GM18867 (cell line): ENCODE measurements around the gene ACADS.

Experiments used
- ATAC-seq: cut with Tn5 transposase; IDR thresholded peaks from one replicate; pipeline ENCODE4 v1.9.1; 2021; ENCODE audit warnings: mild to moderate bottlenecking, moderate library complexity; ENCODE audit not compliant: unreplicated experiment

ACADS gene

DNA sequence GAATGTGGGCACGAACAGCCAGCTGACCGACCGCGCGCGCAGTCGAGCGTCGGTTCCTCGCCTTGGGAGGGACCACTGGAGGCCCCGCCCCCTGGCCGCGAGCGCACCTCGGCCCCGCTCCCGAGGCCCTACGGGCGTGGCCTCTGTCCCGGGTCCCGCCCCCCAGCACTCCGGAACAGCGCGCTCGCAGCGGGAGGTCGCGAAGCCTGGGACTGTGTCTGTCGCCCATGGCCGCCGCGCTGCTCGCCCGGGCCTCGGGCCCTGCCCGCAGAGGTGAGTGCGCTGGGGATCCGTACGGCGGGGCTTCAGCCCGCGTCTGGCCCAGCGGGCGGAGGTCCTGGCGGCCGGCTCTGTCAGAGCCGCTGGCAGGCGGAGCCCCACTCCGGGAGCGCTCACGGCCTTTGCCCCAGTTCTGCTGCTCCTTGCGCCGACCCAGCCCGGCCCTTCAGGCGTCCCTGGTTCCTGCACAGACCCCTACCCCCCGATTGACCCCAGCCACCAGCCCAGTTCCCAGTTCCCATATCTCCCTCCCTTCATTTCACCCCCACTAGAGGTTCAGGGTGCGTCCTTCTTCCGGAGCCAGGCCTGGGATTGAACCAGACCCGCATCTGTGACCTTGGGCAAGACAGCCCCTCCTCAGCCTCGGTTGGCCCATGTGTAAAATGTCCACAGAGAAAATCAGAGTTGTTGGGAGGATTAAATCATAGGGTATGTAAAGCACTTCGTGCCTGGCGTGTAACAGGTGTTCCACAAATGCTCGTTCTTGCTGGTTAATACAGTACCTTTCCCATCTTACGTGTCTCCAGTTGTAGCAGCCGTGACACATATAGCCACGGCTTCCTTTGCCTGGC lies at the start of gene ACADS:
Gene ACADS (plus strand): TSS at position 168 of the 851 bp plus-strand sequence. CDS start 60 bp downstream, at position 228.
- ATAC-seq, result peak; percentile 94

DNA sequence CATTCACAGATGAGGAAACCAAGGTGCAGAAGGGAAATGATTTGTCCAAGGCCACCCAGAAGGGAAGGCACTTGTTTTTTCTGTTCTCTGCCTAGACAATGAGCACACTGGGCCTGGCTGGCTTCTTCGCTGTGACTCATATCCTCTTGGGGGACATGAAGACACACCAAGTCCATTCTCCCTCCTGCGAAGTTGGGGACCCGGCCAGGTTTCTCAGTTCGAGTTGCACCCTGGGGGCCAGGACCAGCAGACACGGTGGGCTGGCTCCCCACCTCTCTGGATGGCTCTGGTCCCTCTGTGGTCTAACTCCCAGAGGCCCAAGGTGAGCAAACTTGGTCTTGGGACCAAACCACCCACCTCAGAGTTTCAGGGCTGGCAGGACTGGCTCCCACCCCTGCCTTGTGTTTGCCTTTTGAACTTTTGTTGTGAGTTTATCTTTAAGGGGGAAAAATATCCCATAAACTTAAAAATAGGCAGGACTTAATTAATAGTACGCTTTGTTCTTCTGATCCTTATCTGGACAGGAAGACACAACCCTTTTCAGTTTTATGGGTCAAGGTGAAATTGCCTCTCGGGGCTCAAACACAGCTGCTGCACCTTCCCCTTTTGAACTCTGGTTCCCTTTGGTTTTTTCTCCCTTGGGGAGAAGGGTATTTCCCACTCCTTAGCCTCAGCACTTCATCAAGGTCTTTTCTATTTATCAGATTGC lies 47.7 kb upstream of the ACADS start:
- no peak for ATAC-seq

DNA sequence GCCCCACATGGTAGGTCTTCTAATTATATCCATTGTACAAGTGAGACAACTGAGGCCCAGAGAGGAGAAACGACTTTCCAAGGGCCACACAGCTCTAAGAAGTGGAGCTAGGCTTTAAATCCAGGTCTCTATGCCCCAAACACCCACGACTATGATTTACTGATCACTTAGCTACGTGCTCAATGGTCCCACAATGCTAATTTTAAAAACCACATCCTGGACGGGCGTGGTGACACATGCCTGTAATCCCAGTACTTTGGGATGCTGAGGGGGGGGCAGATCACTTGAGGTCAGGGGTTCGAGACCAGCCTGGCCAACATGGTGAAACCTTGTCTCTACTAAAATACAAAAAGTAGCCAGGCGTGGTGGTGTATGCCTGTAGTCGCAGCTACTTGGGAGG lies 47.1 kb upstream of the ACADS start:
- no peak for ATAC-seq

GRCh38 chr12:120680165-120680738 lies 45.4 kb upstream of the ACADS start:
- no peak for ATAC-seq

DNA sequence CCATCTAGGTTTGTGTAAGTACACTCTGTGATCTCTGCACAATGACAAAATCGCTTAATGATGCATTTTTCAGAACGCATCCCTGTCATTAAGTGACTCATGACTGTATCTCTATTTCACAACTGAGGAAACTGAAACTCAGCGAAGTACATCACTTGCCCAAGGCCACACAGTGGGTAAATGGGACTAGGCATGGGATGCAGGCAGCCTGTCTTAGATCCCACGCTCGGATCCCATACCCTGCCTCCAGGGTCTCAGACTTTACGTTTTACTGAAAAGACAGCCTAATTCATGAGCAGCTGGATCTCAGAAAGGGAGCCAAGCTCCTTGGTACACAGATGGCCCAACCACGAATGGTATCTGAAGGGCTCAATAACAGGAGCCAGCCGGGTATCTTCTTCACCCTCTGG lies 41.1 kb upstream of the ACADS start:
- ATAC-seq, result no peak

DNA sequence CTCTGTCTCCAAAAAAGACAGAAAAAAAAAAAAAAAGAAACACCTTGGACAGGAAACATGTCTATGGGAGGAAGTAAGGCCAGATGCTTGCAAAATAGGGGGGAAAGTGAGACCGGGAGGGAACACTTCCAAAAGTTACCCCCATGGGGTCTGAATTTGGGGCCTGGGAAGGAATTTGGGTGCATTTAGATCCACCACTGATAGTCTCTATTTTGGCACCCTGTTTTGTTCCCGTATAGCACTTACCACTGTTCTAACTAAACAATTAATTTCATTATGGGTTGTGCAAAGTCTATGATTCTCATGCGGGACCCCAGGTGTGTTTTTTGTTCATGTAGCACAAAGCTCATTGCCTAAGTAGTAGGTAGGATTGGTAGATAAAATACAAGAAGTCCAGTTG lies 40.1 kb upstream of the ACADS start:
- ATAC-seq, result no peak

DNA sequence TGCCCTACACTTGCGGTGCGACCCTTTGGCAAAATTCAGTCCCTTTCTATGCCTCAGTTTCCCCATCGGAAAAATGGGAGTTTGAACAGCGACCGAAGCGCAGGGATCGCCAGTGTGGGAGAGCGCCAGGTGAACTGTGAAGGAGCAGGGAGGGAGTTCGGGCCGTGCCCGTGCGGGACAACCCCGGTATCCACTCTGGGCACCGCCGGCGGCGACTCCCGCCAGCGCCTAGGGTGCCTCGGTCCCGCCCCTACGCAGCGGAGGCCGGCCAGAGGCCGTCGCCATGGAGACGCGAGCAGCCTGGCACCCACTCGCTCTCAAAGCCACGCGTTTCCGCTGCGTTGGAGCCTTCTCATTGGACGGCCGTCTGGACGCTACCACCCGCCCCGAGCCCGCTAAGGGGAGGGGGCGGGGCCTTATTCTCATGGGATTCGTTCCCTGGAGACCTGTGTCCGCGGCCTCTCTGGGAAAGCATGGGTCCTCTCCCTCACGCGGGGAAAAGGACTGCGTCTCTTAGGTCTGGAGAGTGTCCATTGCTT lies 39.4 kb upstream of the ACADS start:
- peak; percentile 72 for ATAC-seq

DNA sequence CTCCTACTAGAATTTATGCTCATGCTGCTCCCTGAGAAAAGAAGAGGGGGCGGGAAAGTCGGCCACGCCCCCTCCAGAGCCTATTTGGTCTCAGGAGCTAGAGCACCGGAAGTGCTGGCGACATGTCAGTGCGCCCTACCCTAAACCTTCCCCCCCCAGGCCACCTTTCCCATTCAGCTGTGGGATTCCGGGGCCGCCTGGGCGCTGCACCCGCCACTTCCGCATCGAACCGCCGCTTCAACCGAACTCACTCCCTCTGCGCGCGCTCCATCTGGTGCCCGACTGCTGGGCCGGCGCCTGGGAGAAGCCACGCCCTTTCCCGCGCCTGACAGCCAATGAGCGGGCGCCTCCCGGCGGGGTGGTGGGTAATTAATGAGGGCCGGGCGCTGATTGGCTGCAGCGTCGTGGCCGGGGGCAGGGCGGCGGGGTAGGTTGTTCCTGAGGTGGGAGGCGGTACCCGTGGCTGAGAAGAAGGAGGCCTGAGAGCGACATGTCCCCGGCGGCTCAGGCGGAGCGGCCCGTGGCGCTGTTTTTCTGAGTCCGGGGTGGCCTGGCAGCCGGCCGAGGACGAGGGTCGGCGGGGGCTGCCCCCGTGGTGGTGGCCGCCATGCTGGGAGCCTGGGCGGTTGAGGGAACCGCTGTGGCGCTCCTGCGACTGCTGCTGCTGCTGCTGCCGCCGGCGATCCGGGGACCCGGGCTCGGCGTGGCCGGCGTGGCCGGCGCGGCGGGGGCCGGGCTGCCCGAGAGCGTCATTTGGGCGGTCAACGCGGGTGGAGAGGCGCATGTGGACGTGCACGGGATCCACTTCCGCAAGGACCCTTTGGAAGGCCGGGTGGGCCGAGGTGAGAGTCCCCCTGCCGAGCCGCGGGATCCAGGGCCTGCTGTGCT lies 38.7 kb upstream of the ACADS start, which contains the start of gene MLEC:
Gene MLEC (plus strand): TSS at position 460 of the 888 bp plus-strand sequence. CDS start 148 bp downstream, at position 608.
- ATAC-seq, result peak; percentile 69

DNA sequence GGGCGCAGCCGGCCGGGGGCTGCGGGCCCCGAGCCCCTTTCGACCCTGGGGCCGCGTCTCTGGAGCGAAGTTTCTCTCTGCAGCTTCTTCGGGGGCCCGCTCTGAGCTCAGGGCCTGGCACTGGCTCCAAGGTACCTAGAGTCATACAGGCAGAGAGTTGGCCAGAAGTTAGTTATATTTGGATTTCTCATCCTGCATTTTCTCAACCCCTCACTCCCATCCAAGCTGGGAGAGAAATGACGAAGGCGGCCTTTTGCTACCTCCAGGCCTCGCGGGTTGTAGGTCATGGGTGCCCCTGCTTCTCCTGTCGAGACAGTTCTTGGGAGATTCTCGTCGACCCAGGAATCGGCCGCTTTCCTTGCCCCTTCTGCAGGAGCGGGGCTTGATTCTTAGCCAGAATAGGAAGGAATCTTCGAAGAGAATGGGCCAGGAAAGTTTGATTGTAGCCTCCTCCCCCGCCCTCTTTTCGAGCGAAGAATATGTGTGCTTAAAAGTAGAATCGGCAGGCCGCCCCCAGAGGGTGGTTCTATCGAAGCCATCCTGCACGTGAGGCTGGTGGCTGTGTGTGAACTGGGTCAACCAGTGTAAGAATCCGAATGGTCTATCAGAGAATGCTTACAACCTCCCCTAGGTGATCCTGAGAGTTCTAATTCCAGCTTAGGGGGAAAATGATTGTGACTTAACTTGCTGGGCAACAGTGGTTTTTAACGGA lies 37.9 kb upstream of the ACADS start:
- no peak for ATAC-seq

- ATAC-seq, result no peak
These were observed 37.0 kb upstream of the ACADS start for GRCh38 chr12:120688527-120689071.

DNA sequence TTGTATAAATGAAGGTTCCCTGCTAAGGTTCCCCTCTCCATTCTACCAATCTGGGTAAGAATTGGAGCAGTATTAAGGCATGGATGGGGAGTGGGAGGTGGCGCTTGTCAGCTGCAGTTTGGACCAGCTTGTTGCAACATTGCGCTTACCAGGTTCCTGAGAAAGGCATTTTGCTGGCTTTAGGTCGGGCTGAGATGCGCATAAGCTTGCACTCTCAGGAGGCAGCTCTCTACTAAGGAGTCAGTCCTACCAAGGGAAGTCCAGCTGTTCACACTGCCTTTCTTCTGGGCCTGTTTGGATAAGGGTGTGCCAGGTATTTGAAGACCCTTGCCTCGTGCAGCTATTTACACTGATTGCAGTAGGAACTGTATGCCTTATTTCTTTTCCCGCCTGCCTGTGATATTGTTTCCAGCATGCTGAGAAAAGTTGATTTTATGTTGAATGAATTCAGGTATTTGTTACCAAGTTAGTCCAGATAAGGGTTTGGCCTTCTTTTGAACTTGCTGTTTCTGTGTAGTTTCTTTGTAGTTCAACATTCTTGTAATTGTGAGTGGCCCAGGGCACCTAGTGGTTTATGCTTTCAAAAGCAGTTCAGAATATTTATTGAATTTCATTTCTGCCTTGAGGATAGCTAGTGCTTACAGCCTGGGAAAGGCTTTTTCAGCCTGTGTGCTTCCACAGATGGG lies 36.1 kb upstream of the ACADS start:
- ATAC-seq, result no peak

DNA sequence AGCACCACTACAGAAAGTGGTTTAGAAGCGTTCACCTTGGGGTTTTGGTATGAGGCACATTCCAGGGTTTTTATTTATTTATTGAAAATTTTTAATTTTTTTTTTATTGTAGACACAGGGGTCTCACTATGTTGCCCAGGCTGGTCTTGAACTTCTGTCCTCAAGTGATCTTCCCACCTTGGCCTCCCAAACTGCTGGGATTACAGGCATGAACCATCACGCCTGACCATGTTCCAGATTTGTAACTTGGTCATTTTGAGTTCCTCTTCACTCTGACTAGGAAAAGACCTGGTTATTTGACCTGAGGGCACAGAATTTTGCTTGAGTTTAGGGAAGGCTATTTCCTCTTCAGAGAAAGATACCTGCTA lies 35.6 kb upstream of the ACADS start:
- no peak for ATAC-seq

- ATAC-seq, result no peak
These were observed 34.6 kb upstream of the ACADS start for GRCh38 chr12:120690978-120691377.

- ATAC-seq, result no peak
These were observed 33.0 kb upstream of the ACADS start for GRCh38 chr12:120692524-120693033.

DNA sequence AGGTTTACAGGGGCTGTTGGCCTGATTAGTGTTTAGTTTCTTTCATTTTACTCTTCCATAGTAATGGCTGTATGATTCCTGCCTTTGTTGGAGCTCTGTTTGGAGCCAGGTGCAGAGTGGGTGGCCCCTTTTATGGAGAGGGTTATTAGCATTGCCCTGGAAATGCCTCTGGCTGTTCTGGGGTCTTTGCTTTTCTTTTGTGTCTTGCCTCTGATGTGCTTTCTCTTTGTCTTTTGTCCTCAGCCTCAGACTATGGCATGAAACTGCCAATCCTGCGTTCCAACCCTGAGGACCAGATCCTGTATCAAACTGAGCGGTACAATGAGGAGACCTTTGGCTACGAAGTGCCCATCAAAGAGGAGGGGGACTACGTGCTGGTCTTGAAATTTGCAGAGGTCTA lies 31.8 kb upstream of the ACADS start:
- no peak for ATAC-seq

DNA sequence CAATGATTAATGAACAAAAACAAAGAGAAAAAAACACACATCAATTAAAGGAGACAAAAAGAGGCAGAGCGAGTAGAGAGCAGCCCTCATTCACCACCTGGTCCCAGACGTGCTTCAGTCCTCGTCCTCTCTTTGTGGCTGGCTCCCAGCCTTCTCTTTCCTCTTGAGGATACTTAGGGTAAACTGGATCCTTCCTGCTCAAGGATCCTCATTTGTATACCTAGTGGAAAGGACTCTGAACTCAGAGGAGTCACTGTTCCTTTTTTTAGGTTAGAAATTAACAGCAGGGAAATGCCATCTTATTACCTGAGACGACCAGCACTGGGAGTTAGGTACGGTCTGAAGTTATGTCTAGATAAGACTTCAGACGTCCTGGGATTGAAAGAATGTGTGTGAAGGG lies 29.0 kb upstream of the ACADS start:
- no peak for ATAC-seq

- ATAC-seq, result no peak
These were observed 28.3 kb upstream of the ACADS start for GRCh38 chr12:120697344-120697743.

DNA sequence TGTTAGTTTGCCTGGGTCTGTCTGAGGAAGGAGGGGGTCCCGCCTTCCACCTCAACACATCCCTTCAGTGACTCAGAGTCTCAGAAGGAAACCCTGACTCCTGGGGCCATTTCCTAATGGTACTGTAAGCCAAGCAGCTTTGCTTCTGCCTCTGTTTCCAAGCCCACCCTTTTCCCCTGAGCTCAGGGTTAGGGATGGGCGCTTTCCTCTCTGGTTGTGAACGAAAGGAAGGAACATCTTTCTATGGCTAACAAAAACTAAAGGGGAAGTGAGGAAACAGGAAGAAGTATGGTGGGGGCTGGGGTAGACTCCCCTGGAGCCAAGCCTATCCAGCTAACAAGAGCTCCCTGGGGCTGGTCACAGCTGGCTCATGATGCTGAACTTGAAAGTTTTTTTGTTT lies 27.0 kb upstream of the ACADS start:
- ATAC-seq, result no peak

DNA sequence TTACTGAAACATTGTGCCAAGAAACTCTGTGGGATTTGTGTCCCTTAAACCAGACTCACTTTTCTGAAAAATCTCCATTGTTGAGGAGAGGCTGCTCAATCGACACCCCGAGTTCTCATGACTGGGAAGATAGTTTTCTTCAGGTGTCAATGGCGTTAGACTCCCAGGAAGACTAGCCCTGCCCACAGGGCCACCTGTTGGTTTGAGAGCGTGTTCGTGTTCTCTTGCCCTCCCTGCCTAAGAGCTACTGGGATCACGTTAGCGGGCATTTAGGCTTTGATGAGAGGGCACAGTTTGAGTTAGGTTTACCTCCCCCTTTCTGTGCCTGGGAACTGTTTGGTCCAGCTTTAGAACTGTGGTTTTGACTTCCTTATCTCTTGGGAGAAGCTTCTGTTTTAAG lies 26.1 kb upstream of the ACADS start:
- no peak for ATAC-seq
